GM18867 (cell line): ENCODE measurements around the gene LOXL1.
"Not testable (repeated sequence)": the region's sequence is repeated elsewhere in the genome, so short reads cannot be mapped to it uniquely, and the experiment has no call there.

ENCODE experiments used
- ATAC-seq: cut with Tn5 transposase; IDR thresholded peaks from one replicate; pipeline ENCODE4 v1.9.1; 2021; ENCODE audit warnings: mild to moderate bottlenecking, moderate library complexity; ENCODE audit not compliant: unreplicated experiment

Gene LOXL1

GRCh38 chr15:73972984-73973682 lies 46.9 kb downstream of the LOXL1 start:
- no peak for ATAC-seq

GRCh38 chr15:73973683-73974200 lies 47.5 kb downstream of the LOXL1 start:
- ATAC-seq: not testable (repeated sequence)

GRCh38 chr15:73975440-73976125 lies 49.3 kb downstream of the LOXL1 start:
- ATAC-seq: not testable (repeated sequence)

GRCh38 chr15:73978896-73979295 lies 52.6 kb downstream of the LOXL1 start:
- no peak for ATAC-seq

GRCh38 chr15:73979636-73980035 lies 53.4 kb downstream of the LOXL1 start:
- no peak for ATAC-seq

- ATAC-seq: no peak
Observed at GRCh38 chr15:73981761-73982221, 55.5 kb downstream of the LOXL1 start.

- ATAC-seq: no peak
Observed at GRCh38 chr15:73982222-73982962, 56.1 kb downstream of the LOXL1 start.

GRCh38 chr15:73983211-73983727 lies 57.0 kb downstream of the LOXL1 start:
- ATAC-seq: no peak

- ATAC-seq: no peak
Observed at GRCh38 chr15:73983773-73984172, 57.5 kb downstream of the LOXL1 start.

- ATAC-seq: no peak
Observed at GRCh38 chr15:73984208-73984979, 58.1 kb downstream of the LOXL1 start.

- no peak for ATAC-seq
Observed at GRCh38 chr15:73985101-73985873, 59.0 kb downstream of the LOXL1 start.

- ATAC-seq: no peak
Observed at GRCh38 chr15:73986055-73986775, 60.0 kb downstream of the LOXL1 start.

- no peak for ATAC-seq
Observed at GRCh38 chr15:73986776-73987056, 60.5 kb downstream of the LOXL1 start.

GRCh38 chr15:73987250-73987649 lies 61.0 kb downstream of the LOXL1 start:
- ATAC-seq: no peak

- ATAC-seq: no peak
Observed at GRCh38 chr15:73987681-73988444, 61.6 kb downstream of the LOXL1 start.

- ATAC-seq: no peak
Observed at GRCh38 chr15:73988445-73988969, 62.2 kb downstream of the LOXL1 start.

GRCh38 chr15:73989001-73989798 lies 62.9 kb downstream of the LOXL1 start:
- no peak for ATAC-seq
